HCT116 (cell line): Measurements from ENCODE around the gene RIPK3. TPM values are rescaled to one million over a fixed set of nuclear protein-coding genes. Genes with fewer than 3 reads are reported as not detected.

Experiments
- ATAC-seq: fragments of 200-7000 bp; cut with Tn5 transposase; 2 replicates; pipeline ENCODE4 v1.9.1; 2020; ENCODE audit warnings: mild to moderate bottlenecking, moderate library complexity
- BruUV-seq: library from RNA; stranded (reverse); fragments of 400-500 nt; replicated peaks from 2 replicates; lab custom pipeline; 2021; lab: Mats Ljungman, UMichigan
- CTCF ChIA-PET: fragments of 300-600 bp; sonication (Branson Sonifier 250); formaldehyde crosslinking; loops from one replicate; lab custom pipeline; 2021; ENCODE audit warnings: antibody characterized with exemption; lab: Charles Lee
- POLR2A ChIA-PET: fragments of 300-600, 350-600 bp; sonication (Branson Sonifier 250); formaldehyde crosslinking; loops from one replicate; lab custom pipeline; 2021; ENCODE audit warnings: antibody characterized with exemption; lab: Charles Lee
- RAD21 ChIA-PET, 2 experiments: fragments of 300-600 bp; sonication (Branson Sonifier 250); formaldehyde crosslinking; loops; one replicate each; lab custom pipeline; 2023; ENCODE audit warnings: low total read pairs in 2 of 2; ENCODE audit not compliant: uncharacterized antibody in 2 of 2, unreplicated experiment in 2 of 2, low non-redundant PET in 1 of 2; lab: Charles Lee
- DNase-seq: peaks from one replicate; pipeline ENCODE4 v3.0.0-alpha.2; 2010; ENCODE audit warnings: low read depth, low spot score
- H2AFZ ChIP-seq: fragments of 200-600 bp; shearing (Covaris generic), sonication (generic); 2 replicates; pipeline ENCODE4 v1.6.1; 2017; ENCODE audit warnings: low read depth, mixed run types, mixed read lengths, antibody characterized with exemption, low read length; ENCODE audit not compliant: poor library complexity, severe bottlenecking
- H3K27ac ChIP-seq: 2 replicates; pipeline ENCODE4 v1.5.1; 2012; ENCODE audit warnings: low read depth, low read length
- H3K27me3 ChIP-seq: fragments of 200-600 bp; sonication (generic); 2 replicates; pipeline ENCODE4 v1.6.1; 2016; ENCODE audit warnings: mixed run types, low read length, mixed read lengths; ENCODE audit not compliant: insufficient read depth
- H3K36me3 ChIP-seq, 2 experiments: fragments of 200-500 bp in 1 of 2; fragments of 200-600 bp in 1 of 2; sonication (Bioruptor generic) in 1 of 2; sonication (generic) in 1 of 2; 2 replicates each; pipeline versions ENCODE4 v1.5.1 to v1.6.1; 2014 to 2016; ENCODE audit warnings: low read length in 2 of 2, inconsistent platforms in 1 of 2, mixed read lengths in 1 of 2, mixed run types in 1 of 2; ENCODE audit not compliant: insufficient read depth in 2 of 2, control insufficient read depth in 1 of 2
- H3K4me1 ChIP-seq, 2 experiments: fragments of 200-600 bp in 1 of 2; sonication (generic) in 1 of 2; 2 replicates each; pipeline versions ENCODE4 v1.5.1 to v1.6.1; 2012 to 2017; ENCODE audit warnings: low read length in 2 of 2, inconsistent platforms in 1 of 2, mild to moderate bottlenecking in 1 of 2, mixed read lengths in 1 of 2, mixed run types in 1 of 2, moderate library complexity in 1 of 2; ENCODE audit not compliant: insufficient read depth in 2 of 2, control insufficient read depth in 1 of 2
- H3K4me2 ChIP-seq: fragments of 200-600 bp; sonication (generic); 2 replicates; pipeline ENCODE4 v1.6.1; 2017; ENCODE audit warnings: mixed run types, low read length, mixed read lengths
- H3K4me3 ChIP-seq, 2 experiments: fragments of 200-600 bp in 1 of 2; sonication (generic) in 1 of 2; replicated peaks in 1 of 2; 2 replicates each; pipeline ENCODE4 v1.5.1; 2011 to 2016; ENCODE audit warnings: low read length in 2 of 2, control low read depth in 1 of 2, low read depth in 1 of 2, mild to moderate bottlenecking in 1 of 2, mixed read lengths in 1 of 2, mixed run types in 1 of 2
- H3K79me2 ChIP-seq: fragments of 200-600 bp; sonication (generic); 2 replicates; pipeline ENCODE4 v1.6.1; 2017; ENCODE audit warnings: mild to moderate bottlenecking, mixed run types, low read length, moderate library complexity, mixed read lengths; ENCODE audit not compliant: insufficient read depth
- H3K9ac ChIP-seq: fragments of 200-600 bp; sonication (generic); 2 replicates; pipeline ENCODE4 v1.6.1; 2016; ENCODE audit warnings: low read length, mixed read lengths
- H3K9me2 ChIP-seq: fragments of 200-600 bp; sonication (generic), shearing (Covaris generic); 2 replicates; pipeline ENCODE4 v1.6.1; 2017; ENCODE audit warnings: mixed run types, mild to moderate bottlenecking, moderate library complexity; ENCODE audit not compliant: insufficient read depth
- H3K9me3 ChIP-seq, 2 experiments: fragments of 200-500 bp in 1 of 2; fragments of 200-600 bp in 1 of 2; sonication (Bioruptor generic) in 1 of 2; sonication (generic) in 1 of 2; 2 replicates each; pipeline ENCODE4 v1.6.1; 2014 to 2017; ENCODE audit warnings: low read length in 2 of 2, mixed read lengths in 2 of 2, inconsistent platforms in 1 of 2, low read depth in 1 of 2, mild to moderate bottlenecking in 1 of 2, mixed run types in 1 of 2, moderate library complexity in 1 of 2; ENCODE audit not compliant: control insufficient read depth in 1 of 2, insufficient read depth in 1 of 2
- H4K20me1 ChIP-seq: fragments of 200-600 bp; sonication (generic), shearing (Covaris generic); 2 replicates; pipeline ENCODE4 v1.6.1; 2017; ENCODE audit warnings: mixed run types, mild to moderate bottlenecking, moderate library complexity; ENCODE audit not compliant: insufficient read depth
- CBX3 ChIP-seq: IDR thresholded peaks from 2 replicates; pipeline ENCODE4 v1.6.1; 2012; ENCODE audit warnings: low read depth
- ELF1 ChIP-seq: IDR thresholded peaks from 2 replicates; pipeline ENCODE4 v1.6.1; 2012; ENCODE audit warnings: low read depth, borderline replicate concordance
- EZH2 ChIP-seq: fragments of 200-600 bp; sonication (generic); IDR thresholded peaks from 2 replicates; pipeline ENCODE4 v1.6.1; 2017; ENCODE audit warnings: antibody characterized with exemption, mixed run types
- EZH2phosphoT487 ChIP-seq: fragments of 200-600 bp; IDR thresholded peaks from 2 replicates; pipeline ENCODE4 v1.6.1; 2018; ENCODE audit warnings: antibody characterized with exemption, borderline replicate concordance
- POLR2A ChIP-seq: IDR thresholded peaks from 2 replicates; pipeline ENCODE4 v1.7.0; 2011; ENCODE audit warnings: borderline replicate concordance; ENCODE audit not compliant: insufficient read depth, insufficient read length; ENCODE audit errors: extremely low read depth
- POLR2AphosphoS5 ChIP-seq: IDR thresholded peaks from 2 replicates; pipeline ENCODE4 v1.6.1; 2011; ENCODE audit warnings: mild to moderate bottlenecking, low read depth, low read length, moderate library complexity
- SIN3A ChIP-seq: IDR thresholded peaks from 2 replicates; pipeline ENCODE4 v1.6.1; 2012; ENCODE audit warnings: low read depth
- SP1 ChIP-seq: IDR thresholded peaks from 2 replicates; pipeline ENCODE4 v1.6.1; 2012; ENCODE audit warnings: low read depth
- SRF ChIP-seq: IDR thresholded peaks from 2 replicates; pipeline ENCODE4 v1.6.1; 2012; ENCODE audit warnings: low read depth
- YY1 ChIP-seq: IDR thresholded peaks from 2 replicates; pipeline ENCODE4 v1.6.1; 2011; ENCODE audit warnings: low read length, low read depth, moderate library complexity, mild to moderate bottlenecking; ENCODE audit not compliant: insufficient replicate concordance; ENCODE audit errors: extremely low read depth
- ZFX ChIP-seq: fragments of 450-650 bp; IDR thresholded peaks from 2 replicates; pipeline ENCODE4 v1.6.1; 2017
- ZNF274 ChIP-seq: fragments of 200-500 bp; sonication (Bioruptor generic); IDR thresholded peaks from 2 replicates; pipeline ENCODE4 v1.6.1; 2014; ENCODE audit warnings: mild to moderate bottlenecking, low read depth, low read length, inconsistent platforms
- intact Hi-C: fragments of 100-400 bp; cut with micrococcal nuclease; formaldehyde crosslinking; loops from 2 replicates; pipeline ENCODE4 v1.10.0; 2022
- total RNA-seq: library from RNA; stranded (reverse); gene quantifications from one replicate; pipeline ENCODE4 v1.2.1, GENCODE V29; 2021; ENCODE audit not compliant: unreplicated experiment
- TF ChIP-seq, protein P1 (sequence below): IDR thresholded peaks from 2 replicates; pipeline ENCODE4 v1.6.1; 2012; ENCODE audit warnings: low read depth
- TF ChIP-seq, protein P2 (sequence below), 3 experiments: fragments of 200-600 bp in 1 of 3; sonication (generic) in 1 of 3; IDR thresholded peaks in 2 of 3; conservative IDR thresholded peaks in 1 of 3; 2 replicates each; pipeline ENCODE4 v1.5.1; 2012 to 2017; ENCODE audit warnings: low read depth in 2 of 3, low read length in 2 of 3, antibody characterized with exemption in 1 of 3, borderline replicate concordance in 1 of 3, control low read depth in 1 of 3, mild to moderate bottlenecking in 1 of 3, mixed read lengths in 1 of 3, mixed run types in 1 of 3, moderate library complexity in 1 of 3; ENCODE audit not compliant: insufficient read depth in 1 of 3
- TF ChIP-seq, protein P3 (sequence below): IDR thresholded peaks from 2 replicates; pipeline ENCODE4 v1.6.1; 2012
- TF ChIP-seq, protein P4 (sequence below): IDR thresholded peaks from 2 replicates; pipeline ENCODE4 v1.6.1; 2012

The RIPK3 gene
- total RNA-seq, 1 experiment from 2014 or later: not detected

DNA sequence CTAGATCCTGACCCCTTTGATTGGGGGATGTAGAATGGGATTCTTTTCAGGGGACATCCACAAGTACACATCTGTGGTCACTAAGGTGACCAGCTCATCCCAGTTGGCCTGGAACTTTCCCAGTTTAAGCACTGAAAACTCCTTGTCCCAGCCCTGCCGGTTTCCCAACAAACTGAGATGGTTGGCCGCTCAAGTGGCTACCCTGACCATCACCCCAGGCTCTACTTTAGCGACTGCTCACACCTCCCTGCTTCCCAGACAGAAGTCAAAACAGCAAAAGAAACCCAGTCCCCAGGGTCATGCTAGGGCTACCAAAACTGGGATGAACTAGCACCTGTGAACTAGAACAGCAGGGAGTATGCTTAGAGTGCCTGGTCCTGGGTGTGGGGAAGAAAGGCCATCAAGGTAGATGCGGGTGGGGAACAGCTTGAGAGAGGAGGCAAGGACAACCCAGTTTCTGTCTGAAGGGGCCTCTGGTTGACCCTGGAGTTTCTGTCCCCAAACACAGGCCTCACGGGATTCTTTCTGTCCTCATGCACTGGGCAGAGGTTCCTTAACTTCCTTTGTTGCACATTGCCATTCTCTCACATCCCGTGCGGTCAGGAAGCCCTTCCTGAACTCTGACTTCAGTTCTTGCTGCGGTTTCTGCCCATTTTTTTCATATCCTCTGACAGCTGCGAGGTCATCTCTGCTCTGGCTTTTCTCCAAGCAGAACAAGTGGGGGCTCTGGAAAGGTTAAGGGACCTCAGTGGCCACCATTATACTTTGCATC is 26.9 kb downstream of the RIPK3 start:
- no peaks in the 10 kb centered on the region for H3K79me2 ChIP-seq
- peaks cover 4 to 5% of the 10 kb centered on the region in 2 experiments; a peak in 2 of 4 replicates for H3K36me3 ChIP-seq
- no peak overlapping the region for H3K4me2 ChIP-seq
- no peaks in the 10 kb centered on the region for H3K9me2 ChIP-seq
- ATAC-seq: no peak
- peaks cover 13 to 28% of the 10 kb centered on the region in 2 experiments for H3K4me1 ChIP-seq
- no peak overlapping the region for H3K4me3 ChIP-seq
- H3K27ac ChIP-seq: no peak overlapping the region
- CTCF ChIA-PET: interaction anchor here (1.6 kb wide), 1 partner anchor 119 kb away, joined by 3 read pairs; no protein-coding TSS in a partner anchor
- POLR2A ChIA-PET: no interaction called here
- RAD21 ChIA-PET: interaction anchor here in 1 of 2 experiments (1.1 kb wide), 1 partner anchor 21 kb away, joined by 3 read pairs; no protein-coding TSS in a partner anchor
- no peaks in the 10 kb centered on the region for H3K9me3 ChIP-seq
- DNase-seq: no peak
- intact Hi-C loops: no loop called here
- TSS peak; percentile 3 for BruUV-seq
- H3K27me3 ChIP-seq: no peaks in the 10 kb centered on the region
- H4K20me1 ChIP-seq: no peaks in the 10 kb centered on the region
- no peak overlapping the region for H3K9ac ChIP-seq
- no peak overlapping the region for H2AFZ ChIP-seq
- TF ChIP-seq, protein P1, sequence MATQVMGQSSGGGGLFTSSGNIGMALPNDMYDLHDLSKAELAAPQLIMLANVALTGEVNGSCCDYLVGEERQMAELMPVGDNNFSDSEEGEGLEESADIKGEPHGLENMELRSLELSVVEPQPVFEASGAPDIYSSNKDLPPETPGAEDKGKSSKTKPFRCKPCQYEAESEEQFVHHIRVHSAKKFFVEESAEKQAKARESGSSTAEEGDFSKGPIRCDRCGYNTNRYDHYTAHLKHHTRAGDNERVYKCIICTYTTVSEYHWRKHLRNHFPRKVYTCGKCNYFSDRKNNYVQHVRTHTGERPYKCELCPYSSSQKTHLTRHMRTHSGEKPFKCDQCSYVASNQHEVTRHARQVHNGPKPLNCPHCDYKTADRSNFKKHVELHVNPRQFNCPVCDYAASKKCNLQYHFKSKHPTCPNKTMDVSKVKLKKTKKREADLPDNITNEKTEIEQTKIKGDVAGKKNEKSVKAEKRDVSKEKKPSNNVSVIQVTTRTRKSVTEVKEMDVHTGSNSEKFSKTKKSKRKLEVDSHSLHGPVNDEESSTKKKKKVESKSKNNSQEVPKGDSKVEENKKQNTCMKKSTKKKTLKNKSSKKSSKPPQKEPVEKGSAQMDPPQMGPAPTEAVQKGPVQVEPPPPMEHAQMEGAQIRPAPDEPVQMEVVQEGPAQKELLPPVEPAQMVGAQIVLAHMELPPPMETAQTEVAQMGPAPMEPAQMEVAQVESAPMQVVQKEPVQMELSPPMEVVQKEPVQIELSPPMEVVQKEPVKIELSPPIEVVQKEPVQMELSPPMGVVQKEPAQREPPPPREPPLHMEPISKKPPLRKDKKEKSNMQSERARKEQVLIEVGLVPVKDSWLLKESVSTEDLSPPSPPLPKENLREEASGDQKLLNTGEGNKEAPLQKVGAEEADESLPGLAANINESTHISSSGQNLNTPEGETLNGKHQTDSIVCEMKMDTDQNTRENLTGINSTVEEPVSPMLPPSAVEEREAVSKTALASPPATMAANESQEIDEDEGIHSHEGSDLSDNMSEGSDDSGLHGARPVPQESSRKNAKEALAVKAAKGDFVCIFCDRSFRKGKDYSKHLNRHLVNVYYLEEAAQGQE: no peak
- TF ChIP-seq SP1 (no peak), EZH2 (no peak), EZH2phosphoT487 (no peak), POLR2A (no peak), ZFX (no peak), ELF1 (no peak), ZNF274 (no peak), POLR2AphosphoS5 (no peak), SIN3A (no peak), YY1 (no peak), SRF (no peak), CBX3 (no peak)
- TF ChIP-seq, protein P2, sequence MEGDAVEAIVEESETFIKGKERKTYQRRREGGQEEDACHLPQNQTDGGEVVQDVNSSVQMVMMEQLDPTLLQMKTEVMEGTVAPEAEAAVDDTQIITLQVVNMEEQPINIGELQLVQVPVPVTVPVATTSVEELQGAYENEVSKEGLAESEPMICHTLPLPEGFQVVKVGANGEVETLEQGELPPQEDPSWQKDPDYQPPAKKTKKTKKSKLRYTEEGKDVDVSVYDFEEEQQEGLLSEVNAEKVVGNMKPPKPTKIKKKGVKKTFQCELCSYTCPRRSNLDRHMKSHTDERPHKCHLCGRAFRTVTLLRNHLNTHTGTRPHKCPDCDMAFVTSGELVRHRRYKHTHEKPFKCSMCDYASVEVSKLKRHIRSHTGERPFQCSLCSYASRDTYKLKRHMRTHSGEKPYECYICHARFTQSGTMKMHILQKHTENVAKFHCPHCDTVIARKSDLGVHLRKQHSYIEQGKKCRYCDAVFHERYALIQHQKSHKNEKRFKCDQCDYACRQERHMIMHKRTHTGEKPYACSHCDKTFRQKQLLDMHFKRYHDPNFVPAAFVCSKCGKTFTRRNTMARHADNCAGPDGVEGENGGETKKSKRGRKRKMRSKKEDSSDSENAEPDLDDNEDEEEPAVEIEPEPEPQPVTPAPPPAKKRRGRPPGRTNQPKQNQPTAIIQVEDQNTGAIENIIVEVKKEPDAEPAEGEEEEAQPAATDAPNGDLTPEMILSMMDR (IDR thresholded peaks at IDR 0.05 in 2 of 3, conservative IDR thresholded peaks at IDR 0.05 in 1 of 3; ENCODE audit: borderline replicate concordance in 1 of 3, insufficient read depth in 1 of 3, low read depth in 2 of 3, low read length in 2 of 3): no peak
- TF ChIP-seq, protein P3, sequence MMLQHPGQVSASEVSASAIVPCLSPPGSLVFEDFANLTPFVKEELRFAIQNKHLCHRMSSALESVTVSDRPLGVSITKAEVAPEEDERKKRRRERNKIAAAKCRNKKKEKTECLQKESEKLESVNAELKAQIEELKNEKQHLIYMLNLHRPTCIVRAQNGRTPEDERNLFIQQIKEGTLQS: no peak
- TF ChIP-seq, protein P4, sequence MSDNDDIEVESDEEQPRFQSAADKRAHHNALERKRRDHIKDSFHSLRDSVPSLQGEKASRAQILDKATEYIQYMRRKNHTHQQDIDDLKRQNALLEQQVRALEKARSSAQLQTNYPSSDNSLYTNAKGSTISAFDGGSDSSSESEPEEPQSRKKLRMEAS: no peak
